ENCODE results near the gene PSMG4. TPM values are rescaled to one million over a fixed set of nuclear protein-coding genes. Genes with fewer than 3 reads are reported as not detected.

The PSMG4 gene
- total and polyA plus RNA-seq, 2 of the 8 experiments (the other 6 are each of a cell fraction or from before 2014, with no cell fraction given), result 40.6 to 113 TPM

GRCh38 chr6:3250231-3250675 is 8.5 kb upstream of the PSMG4 start:
- H3K23ac ChIP-seq (ENCODE audit: insufficient read length), result no peak overlapping the region
- H3K14ac ChIP-seq (ENCODE audit: insufficient read length), result no peak overlapping the region
- H3K79me2 ChIP-seq (ENCODE audit: control insufficient read depth in 1 of 2, insufficient read depth in 2 of 2, low read length in 2 of 2), result no peaks in the 10 kb centered on the region
- H3K18ac ChIP-seq (ENCODE audit: extremely low read depth, low read length), result no peak overlapping the region
- FAIRE-seq (no peak), DNase-seq (ENCODE audit: low read depth in 1 of 2, low spot score in 2 of 2) (no peak)
- no peak for TF ChIP-seq EP300 (IDR thresholded peaks at IDR 0.05; ENCODE audit: borderline replicate concordance in 1 of 2, low read depth in 2 of 2, low read length in 2 of 2)
- TF ChIP-seq JUN (IDR thresholded peaks at IDR 0.05; ENCODE audit: low read depth, low read length), result no peak
- TF ChIP-seq ZNF274 (IDR thresholded peaks at IDR 0.05; ENCODE audit: borderline replicate concordance, extremely low read depth, low read length), result no peak
- TF ChIP-seq SIN3A (conservative IDR thresholded peaks at IDR 0.05 in 1 of 2, IDR thresholded peaks at IDR 0.05 in 1 of 2; ENCODE audit: low read depth in 1 of 2, low read length in 2 of 2), result no peak
- TF ChIP-seq CBX8 (IDR thresholded peaks at IDR 0.05; ENCODE audit: borderline replicate concordance, low read depth, low read length), result no peak
- TF ChIP-seq SUZ12 (IDR thresholded peaks at IDR 0.05; ENCODE audit: low read length), result no peak
- TF ChIP-seq HDAC2 (IDR thresholded peaks at IDR 0.05; ENCODE audit: borderline replicate concordance in 1 of 2, low read depth in 2 of 2, low read length in 2 of 2), result no peak
- TF ChIP-seq NRF1 (IDR thresholded peaks at IDR 0.05; ENCODE audit: low read depth, low read length), result no peak
- no peaks in the 10 kb centered on the region for H3K36me3 ChIP-seq (ENCODE audit: control insufficient read depth in 2 of 4, insufficient read depth in 4 of 4, low read length in 3 of 4)
- no peak overlapping the region for H4K5ac ChIP-seq (ENCODE audit: insufficient read length, low read depth, low read length)
- no peak overlapping the region for H2AK5ac ChIP-seq (ENCODE audit: low read depth, low read length)
- H2BK5ac ChIP-seq (ENCODE audit: low read depth, low read length), result no peak overlapping the region
- 0 out of 2 replicates have a peak overlapping the region, but pooled peaks have one; percentile 11 for H2BK20ac ChIP-seq (ENCODE audit: low read length)
- POLR2A ChIA-PET (ENCODE audit: partially characterized antibody), result interaction anchor here (1.2 to 10.7 kb wide), 4 partner anchors 9 to 38 kb away, joined by 3 to 122 read pairs (median 8); partner anchors contain the start of genes PSMG4 and TUBB2B
- H4K20me1 ChIP-seq (replicated peaks in 1 of 2; ENCODE audit: control insufficient read depth in 1 of 2, insufficient read depth in 2 of 2, low read length in 2 of 2), result no peaks in the 10 kb centered on the region
- H2BK15ac ChIP-seq (ENCODE audit: low read length), result peak overlapping the region; percentile 77; the same call in 1 of the 2 replicates
- no peak overlapping the region for H4K8ac ChIP-seq (ENCODE audit: extremely low read depth, insufficient read depth, low read length)
- no peak overlapping the region for H2BK120ac ChIP-seq (replicated peaks; ENCODE audit: low read depth, low read length)
- H3K23me2 ChIP-seq (ENCODE audit: low read depth, low read length), result no peaks in the 10 kb centered on the region
- H3K4me3 ChIP-seq (ENCODE audit: extremely low read depth in 1 of 4, insufficient read depth in 2 of 4, low read depth in 3 of 4, low read length in 4 of 4), result no peak overlapping the region
- no peak overlapping the region for H2AFZ ChIP-seq (ENCODE audit: low read length)
- CTCF ChIA-PET (ENCODE audit: partially characterized antibody), result interaction anchor here (0.7 to 12.9 kb wide), 18 partner anchors 9 to 481 kb away, joined by 3 to 263 read pairs (median 4); partner anchors contain the start of genes PSMG4 and TUBB2B
- no peak overlapping the region for H3K4me2 ChIP-seq (ENCODE audit: insufficient read depth in 1 of 2, low read depth in 2 of 2, low read length in 2 of 2)
- H4K91ac ChIP-seq (replicated peaks; ENCODE audit: insufficient read length, low read length), result no peak overlapping the region
- H3K27me3 ChIP-seq (replicated peaks in 1 of 4; ENCODE audit: control insufficient read depth in 3 of 4, extremely low read depth in 1 of 4, insufficient read depth in 3 of 4, low read length in 3 of 4), result peaks cover 0 to 3% (median 1%) of the 10 kb centered on the region in 4 experiments; a peak in 2 of 7 replicates
- H3K79me1 ChIP-seq (ENCODE audit: low read depth, low read length), result no peaks in the 10 kb centered on the region
- peaks cover 0 to 8% of the 10 kb centered on the region in 2 experiments; a peak in 1 of 4 replicates for H3K9me3 ChIP-seq (ENCODE audit: insufficient read depth in 2 of 2, low read depth in 1 of 2, low read length in 1 of 2)
- peaks cover 3 to 9% (median 7%) of the 10 kb centered on the region in 4 experiments; a peak in 6 of 7 replicates for H3K4me1 ChIP-seq (replicated peaks in 1 of 4; ENCODE audit: control insufficient read depth in 3 of 4, insufficient read depth in 4 of 4, low read length in 3 of 4)
- H2BK12ac ChIP-seq (ENCODE audit: low read depth, low read length), result peak overlapping the region; percentile 63; the same call in 1 of the 2 replicates
- no peak overlapping the region for H3K56ac ChIP-seq (replicated peaks; ENCODE audit: insufficient read length, low read depth, low read length)
- H3K9ac ChIP-seq (replicated peaks in 1 of 4; ENCODE audit: extremely low read depth in 1 of 4, low read depth in 3 of 4, low read length in 3 of 4), result no peak overlapping the region
- WGBS, 2 experiments (ENCODE audit: extremely low coverage in 1 of 2, insufficient coverage in 1 of 2, insufficient read length in 1 of 2, insufficient replicate concordance in 2 of 2, low coverage in 1 of 2, low lambda C conversion rate in 2 of 2, missing lambda C conversion rate in 1 of 2), result 90% methylated on average over 9 of the region's 9 CpGs; no CpG with 5 or more reads in 1 of the 2 experiments
- no peak overlapping the region for H3K4ac ChIP-seq (replicated peaks; ENCODE audit: insufficient read length, low read depth, low read length)
- no peak overlapping the region for H3K27ac ChIP-seq (ENCODE audit: low read depth, low read length)

All from H1 (cell line).